NCI-H345 treated with DMSO at 0.1 percent for 48 hours (cell line): ENCODE measurements around the gene TRRAP.

Experiments
- DNase-seq: peaks from one replicate; lab custom pipeline; 2025; ENCODE audit not compliant: unreplicated experiment; lab: John Stamatoyannopoulos, UW

Gene TRRAP

GRCh38 chr7:98944386-98944785 is 66.1 kb downstream of the TRRAP start:
- DNase-seq: no peak

- no peak for DNase-seq
Measured at GRCh38 chr7:98945852-98946251, 67.5 kb downstream of the TRRAP start.

GRCh38 chr7:98946389-98946788 is 68.1 kb downstream of the TRRAP start:
- no peak for DNase-seq

- no peak for DNase-seq
Measured at GRCh38 chr7:98949336-98950044, 71.2 kb downstream of the TRRAP start.

GRCh38 chr7:98955992-98956391 is 77.7 kb downstream of the TRRAP start:
- no peak for DNase-seq

- DNase-seq: no peak
Measured at GRCh38 chr7:98956469-98956868, 78.1 kb downstream of the TRRAP start.

- no peak for DNase-seq
Measured at GRCh38 chr7:98956937-98957336, 78.6 kb downstream of the TRRAP start.

GRCh38 chr7:98957766-98958165 is 79.4 kb downstream of the TRRAP start:
- no peak for DNase-seq

- no peak for DNase-seq
Measured at GRCh38 chr7:98958968-98959367, 80.6 kb downstream of the TRRAP start.

- no peak for DNase-seq
Measured at GRCh38 chr7:98963305-98963704, 85.0 kb downstream of the TRRAP start.

GRCh38 chr7:98964596-98964995 is 86.3 kb downstream of the TRRAP start:
- no peak for DNase-seq

GRCh38 chr7:98968621-98969020 is 90.3 kb downstream of the TRRAP start:
- DNase-seq: no peak

- DNase-seq: no peak
Measured at GRCh38 chr7:98969386-98969785, 91.1 kb downstream of the TRRAP start.

- no peak for DNase-seq
Measured at GRCh38 chr7:98970016-98970615, 91.8 kb downstream of the TRRAP start.

GRCh38 chr7:98970805-98971204 is 92.5 kb downstream of the TRRAP start:
- DNase-seq: no peak

- DNase-seq: no peak
Measured at GRCh38 chr7:98974205-98974604, 95.9 kb downstream of the TRRAP start.

GRCh38 chr7:98974906-98975816 is 96.8 kb downstream of the TRRAP start:
- DNase-seq: no peak

GRCh38 chr7:98976396-98977185 is 98.3 kb downstream of the TRRAP start:
- DNase-seq: no peak

- no peak for DNase-seq
Measured at GRCh38 chr7:98978672-98979071, 100.3 kb downstream of the TRRAP start.

GRCh38 chr7:98981701-98982100 is 103.4 kb downstream of the TRRAP start:
- no peak for DNase-seq

- DNase-seq: no peak
Measured at GRCh38 chr7:98982686-98983085, 104.4 kb downstream of the TRRAP start.
